HG03280 (cell line): Measurements from ENCODE around the gene TMEM80.

ENCODE experiments used
- ATAC-seq: cut with Tn5 transposase; IDR thresholded peaks from one replicate; pipeline ENCODE4 v1.9.1; 2021; ENCODE audit warnings: mild to moderate bottlenecking, moderate library complexity; ENCODE audit not compliant: unreplicated experiment

Gene TMEM80

DNA sequence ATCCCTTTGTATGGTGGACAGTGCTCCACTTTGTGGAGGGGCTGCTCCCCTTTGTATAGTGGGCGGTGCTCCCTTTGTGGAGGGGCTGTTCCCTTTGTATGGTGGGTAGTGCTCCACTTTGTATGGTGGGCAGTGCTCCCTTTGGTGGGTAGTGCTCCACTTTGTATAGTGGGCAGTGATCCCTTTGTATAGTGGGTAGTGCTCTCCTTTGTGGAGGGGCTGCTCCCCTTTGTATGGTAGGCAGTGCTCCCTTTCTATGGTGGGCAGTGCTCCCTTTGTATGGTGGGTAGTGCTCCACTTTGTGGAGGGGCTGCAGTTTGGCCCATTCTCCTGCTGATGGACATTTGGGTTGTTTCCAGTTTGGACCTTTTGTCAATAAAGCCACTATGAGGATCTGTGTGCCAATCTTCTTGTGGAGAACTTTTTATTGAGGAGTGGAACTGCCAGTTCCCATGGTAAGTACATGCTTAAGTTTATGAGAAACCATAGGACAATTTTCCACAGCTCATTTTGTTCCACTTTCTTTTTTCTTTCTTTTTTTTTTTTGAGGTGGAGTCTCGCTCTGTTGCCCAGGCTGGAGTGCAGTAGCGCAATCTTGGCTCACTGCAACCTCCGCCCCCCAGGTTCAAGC is 47.1 kb downstream of the TMEM80 start:
- ATAC-seq: no peak

GRCh38 chr11:745428-745827 is 49.8 kb downstream of the TMEM80 start:
- ATAC-seq: no peak

DNA sequence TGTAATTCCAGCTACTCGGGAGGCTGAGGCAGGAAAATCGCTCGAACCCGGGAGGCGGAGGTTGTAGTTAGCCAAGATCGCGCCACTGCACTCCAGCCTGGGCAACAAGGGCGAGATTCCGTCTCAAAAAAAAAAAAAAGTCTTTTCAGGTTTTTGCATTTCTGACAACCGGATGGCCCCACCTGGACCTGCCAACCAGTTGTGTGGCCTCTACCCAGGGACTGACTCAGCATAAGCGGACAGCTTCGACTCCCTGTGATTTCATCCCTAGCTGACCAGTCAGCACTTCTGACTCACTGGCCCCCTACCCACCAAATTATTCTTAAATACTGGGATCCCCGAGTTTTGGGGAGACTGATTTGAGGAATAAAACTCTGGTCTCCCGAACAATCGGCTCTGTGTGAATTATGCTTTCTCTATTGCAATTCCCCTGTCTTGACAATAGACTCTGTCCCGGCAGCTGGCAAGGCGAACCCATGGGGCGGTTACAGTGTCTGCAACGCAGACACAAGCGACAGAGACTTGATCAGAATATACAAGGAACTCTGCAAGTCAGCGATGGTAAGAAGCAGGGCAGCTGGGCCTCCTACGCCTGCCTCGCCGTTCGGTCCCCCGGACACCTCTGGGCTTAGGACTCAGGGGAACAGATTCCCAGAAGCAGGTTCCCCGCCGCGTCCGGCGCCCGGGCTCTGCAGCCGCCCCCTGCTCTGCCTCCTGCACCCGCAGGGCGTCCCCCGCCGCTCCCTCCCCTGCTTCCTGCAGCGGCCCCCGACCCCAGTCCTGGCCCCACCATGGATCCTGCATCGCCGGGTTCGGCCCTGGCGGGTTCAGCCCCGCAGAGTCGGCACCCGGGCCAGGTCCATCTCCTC is 50.9 kb downstream of the TMEM80 start:
- peak; percentile 8 for ATAC-seq

GRCh38 chr11:747158-748006 is 51.8 kb downstream of the TMEM80 start, which contains the start of gene TALDO1:
TALDO1 (plus strand) TSS chr11:747464; CDS start chr11:747482, 18 bp downstream.
- ATAC-seq: peak; percentile 94

- no peak for ATAC-seq
These were observed 52.4 kb downstream of the TMEM80 start for GRCh38 chr11:748007-748359.

DNA sequence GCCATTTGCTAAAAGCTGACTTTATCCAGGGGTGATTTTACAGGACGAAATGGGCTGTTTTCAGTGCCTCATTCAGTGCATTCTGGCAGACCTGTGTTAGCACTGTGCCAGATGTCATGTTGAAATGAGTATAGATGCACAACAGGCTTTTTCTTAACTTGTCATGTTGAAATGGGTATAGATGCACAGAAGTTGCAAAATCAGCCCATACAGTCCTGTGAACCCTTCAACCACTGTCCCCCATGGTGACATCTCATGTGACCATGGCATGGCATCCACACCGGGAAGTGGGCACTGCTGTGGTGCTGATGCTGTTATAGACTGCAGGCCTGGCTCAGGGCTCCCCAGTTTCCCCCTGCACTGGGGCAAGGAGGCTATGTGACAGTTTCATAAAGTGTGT is 54.1 kb downstream of the TMEM80 start:
- no peak for ATAC-seq
